CD4-positive, alpha-beta memory T cell (primary cell): ENCODE results near the gene ZBTB16. TPM values are rescaled to one million over a fixed set of nuclear protein-coding genes. Genes with fewer than 3 reads are reported as not detected.

Source experiments
- CTCF ChIA-PET: fragments of 350-600 bp; sonication (Branson Sonifier 250); formaldehyde crosslinking; loops from one replicate; lab custom pipeline; 2021; ENCODE audit warnings: inconsistent platforms; ENCODE audit not compliant: partially characterized antibody; lab: Charles Lee
- POLR2A ChIA-PET: fragments of 350-600 bp; sonication (Branson Sonifier 250); formaldehyde crosslinking; loops from one replicate; lab custom pipeline; 2021; ENCODE audit not compliant: partially characterized antibody; lab: Charles Lee
- DNase-seq, 5 donors: peaks; one replicate each; pipeline versions ENCODE4 v3.0.0 to v3.0.0-alpha.2; 2020 to 2022; ENCODE audit warnings: mixed read lengths in 1 of 5
- H3K27ac ChIP-seq: one replicate; pipeline ENCODE4 v1.7.0; 2013; ENCODE audit warnings: low read depth, low read length
- H3K27me3 ChIP-seq: 2 replicates; pipeline ENCODE4 v1.7.0; 2013; ENCODE audit warnings: mild to moderate bottlenecking, low read length, moderate library complexity; ENCODE audit not compliant: insufficient read depth
- H3K36me3 ChIP-seq: 2 replicates; pipeline ENCODE4 v1.7.0; 2013; ENCODE audit warnings: mild to moderate bottlenecking, low read length, moderate library complexity; ENCODE audit not compliant: insufficient read depth
- H3K4me1 ChIP-seq: 2 replicates; pipeline ENCODE4 v1.7.0; 2013; ENCODE audit warnings: mild to moderate bottlenecking, low read length, moderate library complexity; ENCODE audit not compliant: insufficient read depth
- H3K4me3 ChIP-seq, 2 donors: one replicate each; pipeline ENCODE4 v1.7.0; 2013; ENCODE audit warnings: low read length in 2 of 2, mild to moderate bottlenecking in 1 of 2
- H3K9me3 ChIP-seq, 2 donors: one replicate each; pipeline ENCODE4 v1.7.0; 2013; ENCODE audit warnings: low read length in 2 of 2, control low read depth in 1 of 2; ENCODE audit not compliant: control insufficient read depth in 1 of 2
- H3K27ac Mint-ChIP-seq, 7 donors: one replicate each; pipeline ENCODE4 v1.8.0; 2020 to 2021; ENCODE audit warnings: mixed read lengths in 7 of 7, mild to moderate bottlenecking in 6 of 7, inconsistent platforms in 3 of 7, moderate library complexity in 3 of 7
- H3K27me3 Mint-ChIP-seq, 2 donors: one replicate each; pipeline ENCODE4 v1.8.0; 2020 to 2021; ENCODE audit warnings: mixed read lengths in 2 of 2
- H3K36me3 Mint-ChIP-seq, 2 donors: one replicate each; pipeline ENCODE4 v1.8.0; 2020 to 2021; ENCODE audit warnings: mixed read lengths in 2 of 2, inconsistent platforms in 1 of 2, mild to moderate bottlenecking in 1 of 2
- H3K4me1 Mint-ChIP-seq, 4 donors: one replicate each; pipeline ENCODE4 v1.8.0; 2020 to 2021; ENCODE audit warnings: mixed read lengths in 4 of 4, mild to moderate bottlenecking in 1 of 4
- H3K4me3 Mint-ChIP-seq, 8 donors: one replicate each; pipeline ENCODE4 v1.8.0; 2020 to 2021; ENCODE audit warnings: mixed read lengths in 8 of 8, mild to moderate bottlenecking in 7 of 8, moderate library complexity in 6 of 8, inconsistent platforms in 3 of 8
- H3K9me3 Mint-ChIP-seq, 8 donors: one replicate each; pipeline ENCODE4 v1.8.0; 2020 to 2021; ENCODE audit warnings: mixed read lengths in 8 of 8, mild to moderate bottlenecking in 5 of 8, inconsistent platforms in 3 of 8, moderate library complexity in 1 of 8
- intact Hi-C: fragments of 100-400 bp; cut with micrococcal nuclease; formaldehyde crosslinking; loops from one replicate; pipeline ENCODE4 v1.15.1; 2023
- polyA plus RNA-seq, 2 donors: library from polyadenylated mRNA; unstranded; fragments of 300-500 nt; fragmentation: Illumina TruSeq; gene quantifications; one replicate each; pipeline ENCODE4 v1.2.3, GENCODE V29; 2021
- total RNA-seq, 2 experiments: library from RNA; stranded (reverse); gene quantifications; one replicate each; pipeline ENCODE4 v1.2.3, GENCODE V29; 2021

ZBTB16 gene
- total and polyA plus RNA-seq, 4 experiments from 2014 or later: 5.6 to 28.4 (median 8.6) TPM

- H3K36me3 ChIP-seq: no peaks in the 10 kb centered on the region
- no peaks in the 10 kb centered on the region for H3K27me3 ChIP-seq
- Mint-ChIP-seq H3K27ac (peak overlapping the region in 1 of 7 donors; percentile 74), H3K36me3 (no peaks in the 10 kb centered on the region), H3K27me3 (no peaks in the 10 kb centered on the region), H3K4me3 (no peak overlapping the region), H3K4me1 (peaks cover 21 to 64% (median 44%) of the 10 kb centered on the region in 4 donors), H3K9me3 (peaks cover 0 to 1% (median 0%) of the 10 kb centered on the region in 8 donors)
- no peaks in the 10 kb centered on the region for H3K9me3 ChIP-seq
- ChIA-PET CTCF (interaction anchor here (0.7 to 0.9 kb wide), 2 partner anchors 110 to 250 kb away, joined by 3 read pairs; no protein-coding TSS in a partner anchor), POLR2A (interaction anchor here (0.7 to 1.6 kb wide), 3 partner anchors 9 to 32 kb away, joined by 3 to 7 read pairs (median 3); no protein-coding TSS in a partner anchor)
- peaks cover 13% of the 10 kb centered on the region for H3K4me1 ChIP-seq
- intact Hi-C loops: no loop called here
- no peak overlapping the region for H3K4me3 ChIP-seq
- H3K27ac ChIP-seq: no peak overlapping the region
- no peak for DNase-seq
Observed at GRCh38 chr11:114151631-114152030, 92.1 kb downstream of the ZBTB16 start.

DNA sequence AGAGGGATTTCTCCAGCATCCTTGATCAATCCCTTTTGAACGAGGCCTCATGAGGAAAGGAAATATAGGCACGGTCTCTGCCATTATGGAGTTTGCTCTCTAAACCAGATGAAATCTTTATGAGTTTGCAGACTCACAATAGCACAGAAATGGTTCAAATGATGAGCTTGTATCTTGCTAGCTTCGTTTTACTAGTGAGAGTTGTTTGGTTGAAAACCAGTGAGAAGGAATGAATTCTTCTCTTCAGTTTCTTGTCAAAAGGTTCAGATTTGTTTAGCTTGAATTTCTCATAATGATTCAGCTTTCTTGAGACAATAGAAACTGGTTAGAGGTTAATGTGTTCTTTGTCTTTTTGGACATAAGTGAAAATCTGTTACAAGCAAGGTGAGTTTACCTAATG is 92.7 kb downstream of the ZBTB16 start:
- CTCF ChIA-PET: interaction anchor here (0.9 kb wide), 1 partner anchor 251 kb away, joined by 3 read pairs; no protein-coding TSS in a partner anchor
- H3K36me3 ChIP-seq: no peaks in the 10 kb centered on the region
- Mint-ChIP-seq H3K4me1 (peaks cover 22 to 64% (median 45%) of the 10 kb centered on the region in 4 donors), H3K27ac (peak overlapping the region in 1 of 7 donors; percentile 42), H3K4me3 (no peak overlapping the region), H3K9me3 (peaks cover 0 to 1% (median 0%) of the 10 kb centered on the region in 8 donors), H3K27me3 (no peaks in the 10 kb centered on the region), H3K36me3 (no peaks in the 10 kb centered on the region)
- peaks cover 13% of the 10 kb centered on the region for H3K4me1 ChIP-seq
- POLR2A ChIA-PET: interaction anchor here (0.7 to 1.6 kb wide), 3 partner anchors 8 to 31 kb away, joined by 3 to 7 read pairs (median 3); no protein-coding TSS in a partner anchor
- intact Hi-C loops: no loop called here
- no peaks in the 10 kb centered on the region for H3K9me3 ChIP-seq
- no peak overlapping the region for H3K27ac ChIP-seq
- DNase-seq: no peak
- H3K27me3 ChIP-seq: no peaks in the 10 kb centered on the region
- H3K4me3 ChIP-seq: no peak overlapping the region

DNA sequence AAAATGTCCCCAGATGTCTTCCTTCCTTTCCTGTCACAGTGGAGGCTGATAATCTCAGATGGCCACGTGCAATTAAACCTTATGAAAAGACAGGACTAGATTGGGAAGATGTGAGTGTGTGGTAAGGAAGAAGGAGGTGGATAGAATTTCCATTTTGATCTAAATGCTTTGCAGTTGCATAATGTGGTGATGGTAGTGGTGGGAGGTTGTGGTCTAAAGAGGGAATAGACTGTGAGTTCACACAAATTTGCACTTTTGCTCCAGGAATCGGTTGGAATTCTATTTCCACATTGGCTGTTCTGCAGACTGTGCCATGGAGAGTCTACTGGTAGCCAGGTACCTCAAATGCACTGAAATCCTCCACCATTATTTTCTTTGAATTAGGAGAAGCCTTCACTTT is 93.3 kb downstream of the ZBTB16 start:
- Histone ChIP-seq H3K4me1 (peaks cover 14% of the 10 kb centered on the region), H3K9me3 (no peaks in the 10 kb centered on the region), H3K36me3 (no peaks in the 10 kb centered on the region), H3K4me3 (no peak overlapping the region), H3K27me3 (no peaks in the 10 kb centered on the region), H3K27ac (no peak overlapping the region)
- Mint-ChIP-seq H3K4me1 (peaks cover 25 to 66% (median 46%) of the 10 kb centered on the region in 4 donors), H3K9me3 (peaks cover 0 to 1% (median 0%) of the 10 kb centered on the region in 8 donors), H3K27me3 (no peaks in the 10 kb centered on the region), H3K36me3 (no peaks in the 10 kb centered on the region), H3K4me3 (no peak overlapping the region), H3K27ac (peak overlapping the region in 2 of 7 donors; percentile 31 to 42)
- POLR2A ChIA-PET: interaction anchor here (1.0 to 1.6 kb wide), 2 partner anchors 7 to 31 kb away, joined by 3 to 7 read pairs; no protein-coding TSS in a partner anchor
- DNase-seq: no peak
- CTCF ChIA-PET: no interaction called here
- intact Hi-C loops: no loop called here

DNA sequence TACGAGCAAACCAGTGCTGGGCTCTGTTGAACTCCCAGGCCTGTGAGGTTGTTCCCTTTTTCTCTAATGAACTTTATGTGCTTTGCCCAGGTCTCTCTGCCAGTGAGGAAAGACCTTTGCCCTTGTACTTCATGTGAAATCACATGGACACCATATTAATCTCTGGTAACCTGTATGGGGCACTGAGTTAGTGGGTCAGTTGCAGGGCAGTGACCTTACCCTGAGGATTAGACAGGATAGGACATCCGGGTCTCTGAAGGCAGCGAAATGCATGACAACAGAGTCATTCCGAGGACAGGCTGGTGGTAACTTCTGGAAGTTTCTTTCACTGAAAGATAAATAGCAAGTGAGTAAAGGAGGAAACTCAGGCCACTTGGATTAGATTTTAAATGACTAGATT is 93.7 kb downstream of the ZBTB16 start:
- intact Hi-C loops: no loop called here
- Histone ChIP-seq H3K27me3 (no peaks in the 10 kb centered on the region), H3K9me3 (no peaks in the 10 kb centered on the region), H3K36me3 (no peaks in the 10 kb centered on the region), H3K4me3 (no peak overlapping the region), H3K4me1 (peaks cover 19% of the 10 kb centered on the region), H3K27ac (no peak overlapping the region)
- H3K4me3 Mint-ChIP-seq: no peak overlapping the region
- CTCF ChIA-PET: no interaction called here
- H3K9me3 Mint-ChIP-seq: peaks cover 0 to 1% (median 0%) of the 10 kb centered on the region in 8 donors
- no peaks in the 10 kb centered on the region for H3K36me3 Mint-ChIP-seq
- no peak overlapping the region for H3K27ac Mint-ChIP-seq
- DNase-seq: no peak
- H3K27me3 Mint-ChIP-seq: no peaks in the 10 kb centered on the region
- H3K4me1 Mint-ChIP-seq: peaks cover 27 to 66% (median 47%) of the 10 kb centered on the region in 4 donors
- POLR2A ChIA-PET: no interaction called here

GRCh38 chr11:114154271-114155047 is 94.9 kb downstream of the ZBTB16 start:
- no peaks in the 10 kb centered on the region for H3K27me3 ChIP-seq
- Mint-ChIP-seq H3K4me3 (peak overlapping the region in 1 of 8 donors; percentile 4), H3K27ac (peak overlapping the region in 1 of 7 donors; percentile 5), H3K27me3 (no peaks in the 10 kb centered on the region), H3K4me1 (peaks cover 31 to 69% (median 48%) of the 10 kb centered on the region in 4 donors), H3K36me3 (no peaks in the 10 kb centered on the region), H3K9me3 (peaks cover 0 to 1% (median 0%) of the 10 kb centered on the region in 8 donors)
- intact Hi-C loops: no loop called here
- no peaks in the 10 kb centered on the region for H3K36me3 ChIP-seq
- no peak for DNase-seq
- POLR2A ChIA-PET: interaction anchor here (0.7 to 9.3 kb wide), 3 partner anchors 13 to 94 kb away, joined by 3 to 126 read pairs (median 4); no protein-coding TSS in a partner anchor
- CTCF ChIA-PET: interaction anchor here (1.5 kb wide), 1 partner anchor 26 kb away, joined by 5 read pairs; no protein-coding TSS in a partner anchor
- H3K9me3 ChIP-seq: no peaks in the 10 kb centered on the region
- no peak overlapping the region for H3K27ac ChIP-seq
- peaks cover 28% of the 10 kb centered on the region for H3K4me1 ChIP-seq
- H3K4me3 ChIP-seq: no peak overlapping the region

GRCh38 chr11:114155116-114155515 is 95.6 kb downstream of the ZBTB16 start:
- peak overlapping the region in 1 of 7 donors; percentile 34 for H3K27ac Mint-ChIP-seq
- CTCF ChIA-PET: interaction anchor here (1.5 to 1.6 kb wide), 2 partner anchors 25 to 96 kb away, joined by 4 to 5 read pairs; partner anchors contain the start of gene ZBTB16
- no peaks in the 10 kb centered on the region for H3K36me3 ChIP-seq
- H3K4me1 ChIP-seq: peaks cover 28% of the 10 kb centered on the region
- no peaks in the 10 kb centered on the region for H3K9me3 ChIP-seq
- DNase-seq: no peak
- no peak overlapping the region for H3K4me3 Mint-ChIP-seq
- peaks cover 0 to 2% of the 10 kb centered on the region in 2 donors for H3K36me3 Mint-ChIP-seq
- H3K4me3 ChIP-seq: no peak overlapping the region
- no peaks in the 10 kb centered on the region for H3K27me3 Mint-ChIP-seq
- H3K27me3 ChIP-seq: no peaks in the 10 kb centered on the region
- no peak overlapping the region for H3K27ac ChIP-seq
- peaks cover 0 to 1% (median 0%) of the 10 kb centered on the region in 8 donors for H3K9me3 Mint-ChIP-seq
- intact Hi-C loops: no loop called here
- POLR2A ChIA-PET: interaction anchor here (1.4 to 9.3 kb wide), 2 partner anchors 12 to 25 kb away, joined by 4 to 126 read pairs; no protein-coding TSS in a partner anchor
- peaks cover 34 to 70% (median 50%) of the 10 kb centered on the region in 4 donors for H3K4me1 Mint-ChIP-seq
